GM21423 (cell line): ENCODE data around the gene RCSD1.

Experiments
- ATAC-seq: cut with Tn5 transposase; IDR thresholded peaks from one replicate; pipeline ENCODE4 v1.9.1; 2021; ENCODE audit warnings: mild to moderate bottlenecking, moderate library complexity; ENCODE audit not compliant: unreplicated experiment

RCSD1 gene

GRCh38 chr1:167617153-167618147 lies 12.6 kb upstream of the RCSD1 start:
- ATAC-seq = peak; percentile 78

- ATAC-seq = no peak
Observed at GRCh38 chr1:167618366-167618765, 11.7 kb upstream of the RCSD1 start.

- no peak for ATAC-seq
Observed at GRCh38 chr1:167618789-167619188, 11.2 kb upstream of the RCSD1 start.

GRCh38 chr1:167620002-167620401 lies 10.0 kb upstream of the RCSD1 start:
- no peak for ATAC-seq

- ATAC-seq = no peak
Observed at GRCh38 chr1:167621780-167622313, 8.2 kb upstream of the RCSD1 start.

GRCh38 chr1:167623951-167624350 lies 6.1 kb upstream of the RCSD1 start:
- no peak for ATAC-seq

- no peak for ATAC-seq
Observed at GRCh38 chr1:167625040-167625823, 4.8 kb upstream of the RCSD1 start.

GRCh38 chr1:167627615-167627864 lies 2.5 kb upstream of the RCSD1 start:
- no peak for ATAC-seq

- ATAC-seq = peak; percentile 65
Observed at GRCh38 chr1:167627865-167628641, 2.0 kb upstream of the RCSD1 start.

GRCh38 chr1:167628741-167629515 lies 1.1 kb upstream of the RCSD1 start:
- ATAC-seq = no peak

- ATAC-seq = no peak
Observed at GRCh38 chr1:167630568-167631385, 745 bp downstream of the RCSD1 start.

- ATAC-seq = no peak
Observed at GRCh38 chr1:167631386-167631935, 1.4 kb downstream of the RCSD1 start.

- ATAC-seq = peak; percentile 18
Observed at GRCh38 chr1:167631936-167632614, 2.0 kb downstream of the RCSD1 start.

GRCh38 chr1:167633258-167633944 lies 3.4 kb downstream of the RCSD1 start:
- ATAC-seq = no peak

- no peak for ATAC-seq
Observed at GRCh38 chr1:167634435-167634834, 4.4 kb downstream of the RCSD1 start.

GRCh38 chr1:167635156-167635648 lies 5.2 kb downstream of the RCSD1 start:
- no peak for ATAC-seq

- no peak for ATAC-seq
Observed at GRCh38 chr1:167635941-167636340, 5.9 kb downstream of the RCSD1 start.

GRCh38 chr1:167638064-167638463 lies 8.0 kb downstream of the RCSD1 start:
- ATAC-seq = no peak
